K562 treated with DMSO at 1 percent for 48 hours (cell line): ENCODE measurements around the gene CAPZA2. TPM values are rescaled to one million over a fixed set of nuclear protein-coding genes. Genes with fewer than 3 reads are reported as not detected.

Experiments used
- total RNA-seq: library from RNA; unstranded; fragments of 300-600 nt; gene quantifications from 2 replicates; pipeline ENCODE4 v1.2.3, GENCODE V29; 2022; ENCODE audit warnings: low replicate concordance; ENCODE audit errors: extremely low read depth

Gene CAPZA2
- total RNA-seq: not detected in 2 replicates

GRCh38 chr7:116862234-116862950 is at the start of gene CAPZA2:
Gene CAPZA2 (plus strand): TSS chr7:116862587. CDS start chr7:116862612, 25 bp downstream.

GRCh38 chr7:116953372-116953905 is 91.1 kb downstream of the CAPZA2 start, which contains the start of gene ST7:
Gene ST7 (plus strand): TSS chr7:116953501. CDS start chr7:116953541, 40 bp downstream.

Other genes with a start within 250 kb of the CAPZA2 start
- not detected in 2 replicates for gene MET, start 190.4 kb upstream of the CAPZA2 start, total RNA-seq
- 748 TPM in 1 of 2 replicates, not detected in the other for gene ST7, start 90.9 kb downstream of the CAPZA2 start, total RNA-seq